SKM-1 (cell line): Measurements from ENCODE around the gene CDH4.

ENCODE experiments used
- DNase-seq: peaks from one replicate; lab custom pipeline; 2025; ENCODE audit not compliant: unreplicated experiment; lab: John Stamatoyannopoulos, UW

The CDH4 gene

DNA sequence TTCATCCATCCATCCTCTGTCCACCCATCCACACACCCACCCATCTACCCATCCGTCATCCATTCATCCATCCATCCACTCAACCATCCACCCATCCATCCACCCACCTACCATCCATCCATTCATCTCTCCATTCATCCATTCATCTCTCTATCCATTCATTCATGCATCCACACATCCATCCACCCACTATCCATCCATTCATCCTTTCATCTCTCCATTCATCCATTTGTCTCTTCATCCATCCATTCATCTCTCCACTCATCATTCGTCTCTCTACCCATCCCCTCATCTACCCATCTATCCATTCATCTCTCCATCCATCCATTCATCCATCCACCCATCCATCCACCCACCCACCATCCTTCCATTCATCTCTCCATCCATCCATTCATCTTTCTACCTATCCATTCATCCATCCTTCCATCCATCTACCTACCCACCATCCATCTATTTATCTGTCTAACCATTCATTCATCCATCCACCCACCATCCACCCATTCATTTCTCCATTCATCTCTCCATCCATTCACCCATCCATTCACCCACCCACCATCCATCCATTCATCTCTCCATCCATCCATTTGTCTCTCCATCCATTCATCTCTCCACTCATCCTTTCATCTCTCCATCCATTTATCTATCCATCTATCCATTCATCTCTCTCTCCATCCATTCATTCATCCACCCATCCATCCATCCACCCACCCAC is 538.2 kb downstream of the CDH4 start:
- no peak for DNase-seq

DNA sequence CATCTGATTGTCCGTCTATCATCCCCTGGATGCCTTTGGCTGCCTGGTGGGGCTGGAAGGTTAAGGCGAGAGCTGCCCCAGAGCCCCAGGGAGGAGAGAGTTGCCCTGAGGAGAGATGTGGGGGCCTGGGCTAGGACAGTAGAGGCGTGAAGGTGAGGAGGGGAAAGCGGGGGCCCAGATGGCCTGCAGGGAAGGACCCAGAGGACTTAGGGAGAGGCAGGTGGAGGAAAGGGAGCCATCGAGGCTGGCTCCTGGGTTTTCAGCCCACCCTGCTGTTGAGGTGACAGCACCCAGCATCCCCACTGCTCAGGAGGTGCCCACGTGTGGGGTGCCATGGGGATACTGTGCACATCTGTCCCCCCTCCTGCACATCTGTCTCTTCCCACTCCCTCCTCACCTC is 539.9 kb downstream of the CDH4 start:
- no peak for DNase-seq

GRCh38 chr20:61795669-61796630 is 543.9 kb downstream of the CDH4 start:
- DNase-seq = no peak

GRCh38 chr20:61796738-61797137 is 544.7 kb downstream of the CDH4 start:
- no peak for DNase-seq

- no peak for DNase-seq
These were observed 545.1 kb downstream of the CDH4 start for GRCh38 chr20:61797200-61797599.

DNA sequence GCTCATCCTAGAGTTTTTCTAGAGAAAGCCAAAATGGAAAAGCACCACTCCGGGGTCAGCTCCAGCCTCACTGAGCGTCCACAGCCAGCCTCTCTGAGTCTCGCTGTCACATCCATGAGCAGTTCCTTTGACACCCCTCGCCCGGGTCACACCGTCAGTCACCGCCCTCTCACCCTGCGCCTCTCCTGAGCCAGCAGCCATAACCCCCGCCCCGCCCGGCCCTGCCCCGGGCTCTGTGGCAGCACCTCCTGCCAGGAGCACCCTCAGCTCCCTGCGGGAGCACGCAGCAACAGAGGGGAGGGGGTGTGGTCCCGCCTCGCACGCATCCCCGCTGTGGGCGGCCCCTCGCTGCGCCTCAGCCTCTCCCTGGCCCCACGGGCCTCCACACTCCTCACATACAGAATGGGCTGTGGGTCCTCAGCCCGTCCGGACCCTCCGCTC is 545.9 kb downstream of the CDH4 start:
- DNase-seq = no peak

GRCh38 chr20:61798632-61799031 is 546.6 kb downstream of the CDH4 start:
- no peak for DNase-seq

- no peak for DNase-seq
These were observed 547.4 kb downstream of the CDH4 start for GRCh38 chr20:61799394-61799923.

DNA sequence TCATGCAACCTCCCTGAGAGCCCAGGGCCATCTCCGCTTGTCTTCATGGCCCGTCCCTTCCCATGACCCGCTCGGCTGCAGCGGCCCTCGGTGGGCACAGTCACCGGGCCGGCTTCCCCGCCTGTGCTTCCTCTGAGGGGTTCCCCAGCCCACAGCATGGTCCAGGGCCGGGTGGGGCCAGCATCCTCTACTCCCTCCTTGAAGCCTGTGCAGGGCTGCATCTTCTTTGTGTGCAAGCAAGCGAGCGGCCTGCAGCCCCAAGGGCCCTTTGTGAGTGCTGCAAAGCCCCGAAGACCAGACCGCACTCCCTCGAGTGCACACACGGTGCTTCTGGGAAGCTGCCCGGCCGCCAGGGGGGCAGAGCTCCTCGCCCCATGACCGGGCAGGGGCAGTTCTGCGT is 547.9 kb downstream of the CDH4 start:
- DNase-seq = no peak

- no peak for DNase-seq
These were observed 548.5 kb downstream of the CDH4 start for GRCh38 chr20:61800359-61801064.

- DNase-seq = no peak
These were observed 549.0 kb downstream of the CDH4 start for GRCh38 chr20:61801065-61801360.

- DNase-seq = no peak
These were observed 549.4 kb downstream of the CDH4 start for GRCh38 chr20:61801428-61801827.

DNA sequence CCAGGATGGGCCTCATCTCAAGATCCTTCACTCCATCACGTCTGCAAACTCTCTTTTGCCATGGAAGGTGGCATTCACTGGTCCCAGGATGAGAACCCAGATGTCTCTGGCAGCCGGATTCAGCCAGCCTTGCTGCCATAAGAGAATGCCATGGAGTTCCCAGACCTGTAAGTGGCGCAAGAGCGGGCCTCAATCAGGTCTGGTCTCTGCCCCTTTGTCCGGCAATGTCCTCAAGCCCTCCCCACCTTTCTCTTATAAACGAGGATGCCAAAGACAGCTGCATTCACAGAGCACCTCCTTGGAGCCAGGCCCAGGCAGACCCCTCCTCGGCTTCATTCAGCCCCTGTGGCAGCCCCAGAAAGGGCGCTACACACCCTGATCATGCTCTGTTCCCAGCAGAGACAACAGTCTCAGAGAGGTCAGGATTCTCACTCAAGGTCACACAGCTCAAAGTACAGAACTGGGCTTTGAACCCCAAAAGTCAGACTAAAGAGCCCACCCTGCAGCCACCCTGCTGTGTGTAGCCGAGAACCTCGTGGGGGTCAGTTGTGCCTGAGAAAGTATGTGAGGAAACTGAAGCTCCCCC is 549.9 kb downstream of the CDH4 start:
- no peak for DNase-seq

GRCh38 chr20:61802721-61803311 is 550.8 kb downstream of the CDH4 start:
- DNase-seq = no peak

GRCh38 chr20:61803416-61803914 is 551.4 kb downstream of the CDH4 start:
- DNase-seq = no peak

DNA sequence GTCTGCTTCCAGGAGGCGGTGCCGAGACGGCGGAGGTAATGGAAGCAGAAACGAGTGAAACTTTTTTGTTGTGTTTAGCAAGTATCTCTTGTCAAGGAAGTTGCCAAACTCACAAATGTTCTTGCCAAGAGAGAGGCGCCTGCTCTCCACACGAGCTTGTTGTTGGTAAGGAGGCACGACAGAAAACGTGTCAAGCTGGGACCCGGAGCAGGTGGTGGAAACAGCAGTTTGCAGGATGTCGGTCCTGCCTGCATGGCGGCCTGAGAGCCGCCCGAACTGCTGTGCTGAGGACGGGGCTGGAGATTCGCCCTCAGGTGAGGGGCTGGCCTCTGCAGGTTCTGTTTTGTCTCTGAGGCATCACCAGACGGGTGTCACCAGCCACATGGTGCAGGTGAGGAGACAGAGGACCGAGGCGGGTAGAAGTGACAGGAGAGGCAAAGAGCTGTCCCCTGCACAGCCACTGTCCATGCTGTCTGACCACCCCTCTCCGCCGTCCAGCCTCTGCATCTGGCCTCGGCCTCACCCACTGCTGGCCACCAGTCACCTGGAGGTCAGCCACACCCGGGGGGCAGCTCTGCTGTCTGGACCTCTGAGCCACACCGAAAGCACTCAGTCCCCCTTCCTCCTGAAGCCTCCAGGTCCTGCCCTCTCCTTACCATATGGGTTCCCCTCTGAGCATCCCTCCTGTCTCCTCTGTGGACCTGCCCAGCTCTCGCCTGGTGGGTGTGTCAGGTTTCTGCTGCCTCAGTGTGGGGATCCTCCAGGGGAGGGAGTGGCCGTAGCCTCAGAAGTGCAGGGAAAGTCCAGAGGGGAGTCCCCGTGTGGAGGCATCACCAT is 552.1 kb downstream of the CDH4 start:
- DNase-seq = no peak

GRCh38 chr20:61804752-61805295 is 552.8 kb downstream of the CDH4 start:
- no peak for DNase-seq

- DNase-seq = no peak
These were observed 553.3 kb downstream of the CDH4 start for GRCh38 chr20:61805365-61805764.

GRCh38 chr20:61805781-61806180 is 553.7 kb downstream of the CDH4 start:
- DNase-seq = no peak
